Measurements from ENCODE around the gene RNFT2.

RNFT2 gene, protein sequence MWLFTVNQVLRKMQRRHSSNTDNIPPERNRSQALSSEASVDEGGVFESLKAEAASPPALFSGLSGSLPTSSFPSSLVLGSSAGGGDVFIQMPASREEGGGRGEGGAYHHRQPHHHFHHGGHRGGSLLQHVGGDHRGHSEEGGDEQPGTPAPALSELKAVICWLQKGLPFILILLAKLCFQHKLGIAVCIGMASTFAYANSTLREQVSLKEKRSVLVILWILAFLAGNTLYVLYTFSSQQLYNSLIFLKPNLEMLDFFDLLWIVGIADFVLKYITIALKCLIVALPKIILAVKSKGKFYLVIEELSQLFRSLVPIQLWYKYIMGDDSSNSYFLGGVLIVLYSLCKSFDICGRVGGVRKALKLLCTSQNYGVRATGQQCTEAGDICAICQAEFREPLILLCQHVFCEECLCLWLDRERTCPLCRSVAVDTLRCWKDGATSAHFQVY

DNA sequence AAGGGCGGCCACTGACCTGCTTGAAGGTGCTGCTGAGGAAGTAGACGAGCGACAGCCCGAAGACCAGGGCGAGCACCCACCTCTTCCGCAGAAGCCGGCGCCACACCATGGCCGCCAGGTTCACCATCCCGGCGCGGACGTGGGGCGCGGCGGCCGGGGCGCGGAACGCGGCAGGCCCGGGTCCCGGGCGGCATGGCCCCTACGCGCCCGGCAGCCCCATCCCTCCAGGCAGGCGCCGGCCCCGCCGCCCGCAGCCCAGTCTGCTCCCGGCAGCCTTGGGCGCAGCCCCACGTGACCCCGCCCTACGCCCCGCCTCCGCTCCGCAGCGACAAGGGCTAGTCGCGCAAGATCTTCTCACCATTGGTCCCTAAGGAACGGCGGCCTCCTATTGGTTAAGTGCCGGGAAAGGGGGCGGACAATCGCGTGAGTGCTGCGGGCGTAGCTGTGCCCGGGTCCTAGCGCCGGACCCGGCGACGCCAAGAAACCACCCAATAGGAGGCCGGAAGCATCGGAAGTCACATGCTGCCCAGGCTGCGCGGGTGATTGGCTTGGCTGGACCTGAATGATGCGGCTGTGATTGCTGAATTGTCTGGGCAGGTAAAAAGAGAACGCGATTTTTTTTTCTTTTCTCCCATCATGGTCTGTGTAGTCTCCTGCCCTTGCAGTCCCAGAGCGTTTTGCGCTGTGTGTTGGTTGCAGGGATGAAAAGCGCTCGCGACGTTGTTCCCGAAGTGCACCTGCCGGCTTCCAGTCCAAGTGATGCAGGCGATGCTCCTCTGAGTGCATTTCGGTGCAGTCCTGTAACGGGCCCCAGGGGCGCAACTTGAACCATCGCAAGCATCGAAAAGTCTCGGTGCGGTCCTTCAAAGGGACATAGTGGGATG is at the start of gene RNFT2, which contains the start of gene SPRING1:
TSS of gene RNFT2 (plus strand) at position 542 of the 884 bp plus-strand sequence. CDS start 2,183 bp downstream, outside the sequence.
TSS of gene SPRING1 (minus strand) at position 296 of the 884 bp plus-strand sequence. CDS start at position 127, 169 bp downstream.
- H3K4me3 ChIP-seq (ENCODE audit: low read length) = peak within 1 kb of the TSS; percentile 89
- TF ChIP-seq ZNF274 (IDR thresholded peaks at IDR 0.05; ENCODE audit: low read depth, low read length) = no peak

DNA sequence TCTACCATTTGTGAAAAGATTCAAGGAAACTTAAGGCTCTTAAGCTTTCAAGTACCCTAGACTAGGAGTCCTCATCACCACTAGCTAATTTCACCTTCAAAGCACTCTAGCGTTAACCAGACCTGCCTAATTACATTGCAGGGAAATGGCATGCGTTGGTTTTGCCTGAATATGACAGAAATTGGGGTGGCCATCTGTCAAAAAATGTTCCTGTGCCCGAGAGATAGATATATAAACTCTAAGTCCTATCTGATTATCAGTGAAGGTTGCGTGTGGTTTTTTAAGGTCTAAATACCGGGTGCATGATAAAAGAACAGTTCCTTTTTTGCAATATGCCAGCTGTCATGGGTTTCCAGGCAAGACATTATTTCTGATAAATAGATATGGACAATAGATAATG is 48.6 kb upstream of the RNFT2 start:
- TF ChIP-seq ZNF274 (IDR thresholded peaks at IDR 0.05; ENCODE audit: low read depth, low read length) = no peak
- H3K4me3 ChIP-seq (ENCODE audit: low read length) = no peak overlapping the region

DNA sequence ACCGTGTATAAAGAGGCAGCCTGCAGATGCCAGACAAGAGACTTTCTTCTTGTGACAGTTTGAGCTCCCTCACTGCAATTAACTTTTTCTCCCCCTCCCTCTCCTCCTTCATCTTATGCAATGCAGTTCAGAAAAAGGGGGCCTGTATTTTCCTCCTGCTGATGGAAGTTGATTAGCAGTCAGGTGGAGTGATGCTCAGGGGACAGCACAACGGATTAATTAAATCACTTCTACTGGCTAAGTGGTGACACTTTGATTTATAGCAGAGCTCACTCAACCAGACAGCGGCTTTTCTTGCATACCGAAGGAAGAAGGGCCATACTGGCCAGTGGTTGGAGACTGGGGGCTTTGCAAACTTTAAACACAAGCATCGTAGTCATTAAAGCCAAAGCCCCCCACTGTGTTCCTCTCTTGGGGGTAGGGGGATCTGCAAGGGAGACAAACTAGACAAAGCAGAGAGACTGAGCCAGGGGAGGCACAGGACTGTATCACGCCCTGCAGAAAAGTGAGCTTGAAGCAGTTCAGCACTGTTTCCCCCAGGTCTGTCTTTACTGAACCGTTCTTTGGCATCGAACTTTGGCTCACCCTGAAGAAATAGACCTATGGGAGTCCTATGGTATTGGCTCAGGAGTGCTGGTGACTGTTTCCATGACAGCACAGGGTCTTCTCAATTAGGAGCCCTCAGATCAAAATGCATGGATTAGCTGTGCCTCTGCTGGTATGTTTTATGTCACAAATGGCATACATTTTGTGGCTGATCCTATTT is 48.0 kb upstream of the RNFT2 start:
- H3K4me3 ChIP-seq (ENCODE audit: low read length) = no peak overlapping the region
- no peak for TF ChIP-seq ZNF274 (IDR thresholded peaks at IDR 0.05; ENCODE audit: low read depth, low read length)

DNA sequence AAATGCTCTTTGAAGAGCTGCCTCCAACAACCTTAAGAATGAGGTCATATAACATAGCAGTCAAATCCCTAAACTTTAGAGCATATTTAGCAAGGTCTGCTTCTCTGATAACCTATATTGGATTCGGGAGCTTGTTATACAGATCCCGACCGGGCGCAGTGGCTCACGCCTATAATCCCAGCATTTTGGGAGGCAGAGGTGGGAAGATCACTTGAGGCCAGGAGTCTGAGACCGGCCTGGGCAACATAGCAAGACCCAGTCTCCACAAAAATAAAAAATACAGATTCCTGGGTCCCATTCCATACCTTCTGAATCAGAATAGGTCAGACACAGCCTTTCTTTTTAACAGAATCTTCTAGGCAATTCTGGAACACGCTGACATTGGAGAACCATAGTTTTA is 46.9 kb upstream of the RNFT2 start:
- TF ChIP-seq ZNF274 (IDR thresholded peaks at IDR 0.05; ENCODE audit: low read depth, low read length) = no peak
- H3K4me3 ChIP-seq (ENCODE audit: low read length) = no peak overlapping the region

DNA sequence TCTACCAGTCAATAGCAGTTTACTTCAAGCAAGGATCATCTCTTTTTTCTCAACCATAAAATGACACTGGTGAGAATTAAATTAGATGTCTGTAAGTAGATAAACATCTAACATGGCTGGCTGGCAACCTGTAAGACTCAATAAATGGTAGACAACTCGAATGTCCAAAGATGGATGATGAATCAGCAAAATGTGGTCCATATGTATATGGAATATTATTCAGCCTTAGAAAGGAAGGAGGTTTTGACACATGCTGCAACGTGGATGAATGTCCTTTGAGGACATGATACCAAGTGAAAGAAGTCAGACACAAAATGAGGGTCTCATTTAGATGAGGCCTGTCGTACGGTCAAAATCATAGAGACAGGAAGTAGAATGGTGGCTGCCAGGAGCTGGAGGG is 46.5 kb upstream of the RNFT2 start:
- no peak for TF ChIP-seq ZNF274 (IDR thresholded peaks at IDR 0.05; ENCODE audit: low read depth, low read length)
- no peak overlapping the region for H3K4me3 ChIP-seq (ENCODE audit: low read length)

DNA sequence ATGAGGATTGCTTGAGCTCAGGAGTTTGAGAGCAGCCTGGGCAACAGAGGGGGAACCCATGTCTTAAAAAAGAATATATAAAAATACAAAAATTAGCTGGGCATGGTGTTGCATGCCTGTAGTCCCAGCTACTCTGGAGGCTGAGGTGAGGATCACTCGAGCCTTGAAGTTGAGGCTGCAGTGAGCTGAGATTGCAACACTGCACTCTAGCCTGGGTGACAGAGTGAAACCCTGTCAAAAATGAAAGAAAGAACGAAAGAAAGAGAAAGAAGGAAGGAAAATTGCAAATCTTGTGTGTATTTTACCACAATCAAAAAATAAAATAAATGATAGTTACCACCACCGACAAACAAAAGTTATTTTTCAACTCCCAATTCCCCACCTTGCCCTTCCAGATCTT is 45.5 kb upstream of the RNFT2 start:
- no peak for TF ChIP-seq ZNF274 (IDR thresholded peaks at IDR 0.05; ENCODE audit: low read depth, low read length)
- no peak overlapping the region for H3K4me3 ChIP-seq (ENCODE audit: low read length)

DNA sequence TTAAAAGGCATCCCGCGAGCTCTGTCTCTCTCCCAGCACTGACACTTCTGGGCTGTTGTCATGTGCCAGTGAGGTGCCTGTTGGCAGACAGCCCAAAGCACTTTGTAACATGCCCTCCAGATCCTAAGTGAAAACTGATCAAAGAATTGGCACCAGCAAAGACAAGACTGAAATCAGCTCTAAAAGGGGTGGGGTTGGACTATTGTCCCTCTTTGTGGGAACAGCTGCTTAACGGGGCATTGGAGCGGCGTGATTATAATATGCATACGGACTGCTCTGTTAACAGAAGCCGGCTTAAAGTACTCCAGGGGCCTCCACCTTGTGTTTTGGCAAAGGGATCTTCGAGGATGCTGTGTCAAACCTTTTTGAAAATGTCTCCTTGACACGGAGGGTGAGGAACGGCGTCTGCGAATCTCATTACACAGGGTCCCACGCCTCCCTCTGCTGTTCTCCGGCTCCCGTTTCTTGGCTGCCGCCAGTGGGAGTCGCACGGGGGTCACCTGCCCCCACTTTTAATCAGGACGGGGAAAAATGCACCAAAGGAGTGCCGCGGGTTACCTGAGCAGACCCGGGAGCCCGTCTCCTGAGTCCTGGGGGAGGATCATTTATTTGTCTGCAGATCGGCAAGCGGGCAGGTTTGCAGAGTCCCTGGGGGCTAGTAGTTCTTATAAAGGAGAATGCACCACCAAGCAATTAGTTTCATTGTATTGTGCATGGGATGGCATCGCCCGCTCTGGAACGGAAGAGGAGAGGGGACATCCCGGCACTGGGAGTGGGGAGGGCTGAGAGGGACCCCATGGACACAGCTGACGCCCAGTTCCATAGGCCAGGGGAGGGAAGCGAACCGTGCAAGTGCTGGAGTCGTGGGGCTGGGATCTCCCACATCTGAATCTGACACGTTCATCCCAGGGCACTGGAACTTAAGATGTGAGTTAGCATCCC is 44.6 kb upstream of the RNFT2 start:
- TF ChIP-seq ZNF274 (IDR thresholded peaks at IDR 0.05; ENCODE audit: low read depth, low read length) = no peak
- no peak overlapping the region for H3K4me3 ChIP-seq (ENCODE audit: low read length)

DNA sequence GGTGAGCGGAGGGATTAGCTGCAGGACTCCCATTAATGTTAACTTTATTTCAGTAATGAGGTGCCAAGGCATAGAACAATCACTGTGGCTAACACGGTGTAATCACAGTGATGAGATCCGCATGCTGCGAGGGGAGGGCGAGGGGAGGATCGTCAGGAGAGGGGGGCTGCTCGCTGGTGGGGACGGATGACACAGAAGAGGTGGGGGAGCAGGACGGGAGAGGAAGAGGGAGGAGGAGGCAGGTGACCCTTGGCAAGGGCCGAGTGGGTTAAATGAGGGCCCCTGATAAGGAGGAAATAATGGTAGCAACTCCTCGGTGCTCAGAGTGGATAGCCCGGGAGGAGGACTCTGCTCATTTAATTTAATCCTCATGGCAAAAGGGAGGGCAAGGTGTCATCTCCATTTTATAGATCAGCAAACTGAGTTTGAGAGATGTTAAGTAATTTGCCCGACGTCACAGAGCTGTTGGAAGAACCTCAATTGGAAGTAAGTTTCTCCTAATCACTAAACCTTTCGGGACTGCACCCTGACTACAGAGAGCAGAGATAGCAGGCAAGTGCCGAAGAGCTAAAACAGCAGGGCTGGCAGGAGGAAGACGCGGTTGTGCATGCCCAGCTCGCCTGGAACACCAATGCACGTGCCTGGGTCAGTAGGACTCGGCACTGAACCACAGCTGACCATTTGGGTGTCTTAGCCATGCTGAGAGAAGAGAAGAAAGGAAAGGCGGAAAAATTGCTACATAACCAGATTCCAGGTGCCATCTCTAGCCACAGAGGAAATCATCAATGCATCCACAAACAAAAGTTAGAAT is 43.3 kb upstream of the RNFT2 start:
- TF ChIP-seq ZNF274 (IDR thresholded peaks at IDR 0.05; ENCODE audit: low read depth, low read length) = no peak
- H3K4me3 ChIP-seq (ENCODE audit: low read length) = no peak overlapping the region

DNA sequence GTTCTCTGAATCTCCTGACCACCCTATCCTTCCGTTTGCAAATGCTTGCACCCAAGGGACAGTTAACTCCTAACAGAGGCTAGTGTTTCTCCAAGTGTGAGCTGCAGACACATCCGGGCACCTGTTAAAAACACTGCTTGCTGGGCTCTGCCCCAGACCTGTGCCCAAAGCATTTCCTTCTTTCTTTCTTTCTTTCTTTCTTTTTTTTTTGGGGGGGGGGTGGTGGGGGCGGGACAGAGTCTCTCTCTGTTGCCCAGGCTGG is 42.7 kb upstream of the RNFT2 start:
- TF ChIP-seq ZNF274 (IDR thresholded peaks at IDR 0.05; ENCODE audit: low read depth, low read length) = no peak
- H3K4me3 ChIP-seq (ENCODE audit: low read length) = no peak overlapping the region

DNA sequence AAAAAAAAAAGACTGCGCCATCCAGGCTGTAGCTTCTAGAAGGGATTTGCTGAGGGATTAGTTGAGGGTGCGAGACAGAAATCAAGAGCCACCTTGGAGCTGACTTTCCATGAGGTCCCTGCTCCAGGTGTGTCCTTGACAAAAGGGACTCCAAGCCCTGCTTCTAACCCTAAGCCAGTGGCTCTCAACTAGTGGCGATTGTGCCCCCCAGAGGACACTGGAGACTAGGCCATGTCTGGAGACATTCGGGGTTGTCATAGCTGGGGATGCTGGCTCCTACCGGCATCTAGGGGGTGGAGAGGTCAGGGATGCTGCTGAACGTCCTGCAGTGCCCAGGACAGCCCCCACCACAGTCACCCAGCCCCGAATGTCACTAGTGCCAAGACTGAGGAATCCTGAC is 40.8 kb upstream of the RNFT2 start:
- no peak for TF ChIP-seq ZNF274 (IDR thresholded peaks at IDR 0.05; ENCODE audit: low read depth, low read length)
- no peak overlapping the region for H3K4me3 ChIP-seq (ENCODE audit: low read length)

DNA sequence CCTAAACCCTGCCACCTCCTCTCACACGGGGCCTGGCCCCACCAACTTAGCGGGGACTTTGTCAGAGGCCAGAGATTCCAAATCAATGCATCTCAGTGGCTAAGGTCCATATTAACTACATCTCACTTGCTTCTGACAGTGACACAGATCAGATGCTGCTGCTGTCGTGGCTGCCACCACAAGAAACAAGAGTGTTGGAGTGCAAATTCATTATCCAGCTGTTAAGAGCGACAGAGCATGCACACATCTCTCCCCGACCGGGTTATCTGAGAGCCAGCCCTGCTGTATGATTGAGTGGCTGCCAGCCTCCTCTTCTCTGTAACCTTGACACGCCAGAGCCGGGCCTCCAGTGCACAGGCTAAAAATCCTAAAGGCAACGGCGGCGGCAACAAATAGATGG is 40.4 kb upstream of the RNFT2 start:
- H3K4me3 ChIP-seq (ENCODE audit: low read length) = no peak overlapping the region
- TF ChIP-seq ZNF274 (IDR thresholded peaks at IDR 0.05; ENCODE audit: low read depth, low read length) = no peak

DNA sequence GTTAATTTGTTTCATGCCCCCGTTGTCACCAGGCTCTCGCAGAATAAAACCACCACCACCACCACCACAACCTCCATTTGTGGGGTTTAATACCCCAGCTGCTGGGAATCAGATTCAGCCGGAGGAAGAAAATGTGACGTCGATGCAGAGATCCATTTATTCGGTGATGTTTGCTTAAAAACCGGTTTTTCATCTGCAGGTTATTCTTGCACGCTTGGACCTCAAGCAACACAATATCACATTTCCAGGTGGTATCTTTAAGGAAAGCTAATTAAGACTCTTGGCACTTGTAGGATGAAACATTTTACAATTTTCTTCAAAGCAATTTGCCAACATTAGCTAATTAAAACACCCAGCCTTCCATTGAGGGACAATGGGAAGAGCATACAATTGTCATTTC is 40.0 kb upstream of the RNFT2 start:
- no peak overlapping the region for H3K4me3 ChIP-seq (ENCODE audit: low read length)
- no peak for TF ChIP-seq ZNF274 (IDR thresholded peaks at IDR 0.05; ENCODE audit: low read depth, low read length)

Data from GM08714 (cell line).